ENCODE data around the gene HCST.

- no peak for TF ChIP-seq EZH2 (IDR thresholded peaks at IDR 0.05)
- no peak for TF ChIP-seq POLR2AphosphoS5 (IDR thresholded peaks at IDR 0.05; ENCODE audit: borderline replicate concordance, low read depth, low read length)
Observed at GRCh38 chr19:35911790-35912189, 9.5 kb downstream of the HCST start.
